PC-9 (cell line): Measurements from ENCODE around the gene SLC17A7. TPM values are rescaled to one million over a fixed set of nuclear protein-coding genes. Genes with fewer than 3 reads are reported as not detected.

Experiments
- BruUV-seq: library from RNA; stranded (reverse); fragments of 400-500 nt; replicated peaks from 2 replicates; lab custom pipeline; 2021; lab: Mats Ljungman, UMichigan
- CTCF ChIA-PET: fragments of 300-600 bp; sonication (Branson Sonifier 250); formaldehyde crosslinking; loops from one replicate; lab custom pipeline; 2022; ENCODE audit warnings: antibody characterized with exemption; lab: Charles Lee
- POLR2A ChIA-PET: fragments of 300-600 bp; sonication (Branson Sonifier 250); formaldehyde crosslinking; loops from one replicate; lab custom pipeline; 2022; ENCODE audit warnings: antibody characterized with exemption; ENCODE audit not compliant: unreplicated experiment; lab: Charles Lee
- DNase-seq, 2 experiments: peaks; one replicate each; pipeline versions ENCODE4 v3.0.0 to v3.0.0-alpha.2; 2015 to 2022; ENCODE audit warnings: mixed read lengths in 1 of 2
- H2AFZ ChIP-seq: fragments of 200-600 bp; sonication (generic); 2 replicates; pipeline ENCODE4 v1.8.1; 2017; ENCODE audit warnings: antibody characterized with exemption
- H3F3A ChIP-seq: fragments of 200-600 bp; sonication (generic); 2 replicates; pipeline ENCODE4 v1.8.1; 2017; ENCODE audit warnings: antibody characterized with exemption, mild to moderate bottlenecking, low read depth; ENCODE audit not compliant: insufficient read depth
- H3K27ac ChIP-seq: fragments of 200-600 bp; sonication (generic); 2 replicates; pipeline ENCODE4 v1.6.1; 2016; ENCODE audit warnings: mixed run types
- H3K27me3 ChIP-seq: fragments of 200-600 bp; sonication (generic); 2 replicates; pipeline ENCODE4 v1.6.1; 2016; ENCODE audit warnings: low read depth, mixed run types; ENCODE audit not compliant: insufficient read depth
- H3K36me3 ChIP-seq: fragments of 200-600 bp; sonication (generic); 2 replicates; pipeline ENCODE4 v1.6.1; 2016; ENCODE audit warnings: low read depth, mixed run types
- H3K4me1 ChIP-seq: fragments of 200-600 bp; sonication (generic); replicated peaks from 2 replicates; pipeline ENCODE4 v1.6.1; 2016; ENCODE audit warnings: mixed run types; ENCODE audit not compliant: insufficient read depth
- H3K4me2 ChIP-seq: fragments of 200-600 bp; sonication (generic); 2 replicates; pipeline ENCODE4 v1.6.1; 2017; ENCODE audit warnings: mixed run types
- H3K4me3 ChIP-seq: fragments of 200-600 bp; sonication (generic); 2 replicates; pipeline ENCODE4 v1.6.1; 2016; ENCODE audit warnings: mixed run types
- H3K79me2 ChIP-seq: fragments of 200-600 bp; sonication (generic); 2 replicates; pipeline ENCODE4 v1.6.1; 2017; ENCODE audit warnings: low read depth, mixed run types
- H3K9me2 ChIP-seq: fragments of 200-600 bp; sonication (generic); 2 replicates; pipeline ENCODE4 v1.8.1; 2017; ENCODE audit warnings: mild to moderate bottlenecking; ENCODE audit not compliant: insufficient read depth
- H3K9me3 ChIP-seq: fragments of 200-600 bp; sonication (generic); 2 replicates; pipeline ENCODE4 v1.8.1; 2016; ENCODE audit warnings: low read depth; ENCODE audit not compliant: insufficient read depth
- H4K20me1 ChIP-seq: fragments of 200-600 bp; sonication (generic); 2 replicates; pipeline ENCODE4 v1.8.1; 2017; ENCODE audit not compliant: insufficient read depth
- CTCF ChIP-seq: fragments of 200-600 bp; sonication (generic); conservative IDR thresholded peaks from 2 replicates; pipeline ENCODE4 v1.6.1; 2017; ENCODE audit warnings: mixed run types, antibody characterized with exemption, mild to moderate bottlenecking, moderate library complexity
- EZH2 ChIP-seq: fragments of 200-600 bp; sonication (generic); IDR thresholded peaks from 2 replicates; pipeline ENCODE4 v1.8.0; 2017; ENCODE audit warnings: antibody characterized with exemption, low read depth
- intact Hi-C: fragments of 100-400 bp; cut with micrococcal nuclease; formaldehyde crosslinking; loops from one replicate; pipeline ENCODE4 v1.10.0; 2022; ENCODE audit not compliant: unreplicated experiment
- total RNA-seq: library from RNA; stranded (reverse); gene quantifications from 2 replicates; pipeline ENCODE4 v1.2.3, GENCODE V29; 2021

The SLC17A7 gene
- total RNA-seq, 1 experiment from 2014 or later, result 0.68 TPM

GRCh38 chr19:49458567-49458903, 17.2 kb upstream of the SLC17A7 start:
- no peak overlapping the region for H3K27ac ChIP-seq
- ChIA-PET POLR2A (no interaction called here), CTCF (no interaction called here)
- H3K27me3 ChIP-seq, result no peaks in the 10 kb centered on the region
- H3K4me3 ChIP-seq, result no peak overlapping the region
- intact Hi-C loops, result no loop called here
- peaks cover 27% of the 10 kb centered on the region for H3K79me2 ChIP-seq
- TF ChIP-seq CTCF (no peak), EZH2 (no peak)
- H3K9me3 ChIP-seq, result no peaks in the 10 kb centered on the region
- no peaks in the 10 kb centered on the region for H3K9me2 ChIP-seq
- no peak overlapping the region for H3K4me2 ChIP-seq
- peaks cover 19% of the 10 kb centered on the region for H3F3A ChIP-seq
- DNase-seq, result no peak
- peaks cover 6% of the 10 kb centered on the region for H3K4me1 ChIP-seq
- H3K36me3 ChIP-seq, result peaks cover 8% of the 10 kb centered on the region
- no peak overlapping the region for H2AFZ ChIP-seq
- H4K20me1 ChIP-seq, result no peaks in the 10 kb centered on the region
- BruUV-seq, result no TSS peak

- no peak overlapping the region; the same call in 1 of the 2 replicates for H3K27ac ChIP-seq
- H3K27me3 ChIP-seq, result no peaks in the 10 kb centered on the region
- peaks cover 26% of the 10 kb centered on the region for H3F3A ChIP-seq
- DNase-seq, result no peak
- H3K4me2 ChIP-seq, result no peak overlapping the region
- H2AFZ ChIP-seq, result no peak overlapping the region
- no peak for TF ChIP-seq EZH2
- TF ChIP-seq CTCF, result no peak
- intact Hi-C loops, result no loop called here
- H3K9me2 ChIP-seq, result no peaks in the 10 kb centered on the region
- no TSS peak for BruUV-seq
- peaks cover 6% of the 10 kb centered on the region for H3K4me1 ChIP-seq
- H3K36me3 ChIP-seq, result peaks cover 8% of the 10 kb centered on the region
- H4K20me1 ChIP-seq, result no peaks in the 10 kb centered on the region
- ChIA-PET CTCF (no interaction called here), POLR2A (interaction anchor here (0.7 kb wide), 2 partner anchors 223 to 306 kb away, joined by 3 to 9 read pairs; no protein-coding TSS in a partner anchor)
- peaks cover 28% of the 10 kb centered on the region for H3K79me2 ChIP-seq
- H3K9me3 ChIP-seq, result no peaks in the 10 kb centered on the region
- no peak overlapping the region for H3K4me3 ChIP-seq
These were observed 15.0 kb upstream of the SLC17A7 start for GRCh38 chr19:49456326-49456725.

GRCh38 chr19:49455773-49456172, 14.4 kb upstream of the SLC17A7 start:
- Histone ChIP-seq H3F3A (peaks cover 26% of the 10 kb centered on the region), H3K27me3 (no peaks in the 10 kb centered on the region), H3K4me3 (no peak overlapping the region), H3K9me3 (no peaks in the 10 kb centered on the region), H2AFZ (no peak overlapping the region), H3K36me3 (peaks cover 8% of the 10 kb centered on the region), H3K9me2 (no peaks in the 10 kb centered on the region), H3K4me1 (peaks cover 6% of the 10 kb centered on the region), H3K79me2 (peaks cover 34% of the 10 kb centered on the region), H3K27ac (no peak overlapping the region; the same call in 1 of the 2 replicates), H3K4me2 (no peak overlapping the region), H4K20me1 (no peaks in the 10 kb centered on the region)
- ChIA-PET CTCF (no interaction called here), POLR2A (interaction anchor here (0.6 kb wide), 1 partner anchor 40 kb away, joined by 3 read pairs; the partner anchor contains the start of gene RPS11)
- TF ChIP-seq CTCF (no peak), EZH2 (no peak)
- DNase-seq, result no peak
- no TSS peak for BruUV-seq
- intact Hi-C loops, result no loop called here
